SH-SY5Y (cell line): Measurements from ENCODE around the gene SURF1.

Source experiments
- GATA2 ChIP-seq: IDR thresholded peaks from 2 replicates; pipeline ENCODE4 v1.6.1; 2011; ENCODE audit warnings: mild to moderate bottlenecking, low read depth, low read length
- GATA3 ChIP-seq: IDR thresholded peaks from 2 replicates; pipeline ENCODE4 v1.6.1; 2011; ENCODE audit warnings: low read depth, mild to moderate bottlenecking, low read length, moderate library complexity

DNA sequence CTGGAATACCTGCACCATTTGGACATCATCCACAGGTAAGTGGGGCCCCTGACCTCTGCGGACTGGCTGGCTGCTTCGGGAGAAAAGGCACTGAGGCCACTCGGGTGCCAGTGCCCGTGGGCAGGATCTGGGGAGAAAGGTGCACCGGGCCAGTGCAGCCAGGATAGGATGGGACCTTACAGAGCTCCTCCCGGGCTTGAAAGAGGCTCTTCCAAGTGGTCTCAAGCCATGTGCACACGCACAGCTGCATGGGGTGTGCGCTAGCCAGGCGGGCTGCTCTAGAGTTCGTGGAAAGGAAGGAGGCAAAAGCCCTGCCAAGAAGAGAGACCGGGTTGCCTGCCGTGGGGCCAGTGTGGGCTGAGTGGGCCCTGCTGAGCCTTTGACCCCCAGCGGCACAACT, 33.3 kb upstream of the SURF1 start:
- no peak for TF ChIP-seq GATA2
- TF ChIP-seq GATA3 = no peak
